ES-I3 (cell line): ENCODE data around the gene FRMD4A.
A peak's percentile ranks its signal among the peaks of the same experiment; 100 is the strongest.
"Not testable (repeated sequence)": the region's sequence is repeated elsewhere in the genome, so short reads cannot be mapped to it uniquely, and the experiment has no call there.

Source experiments
- H3K36me3 ChIP-seq: 2 replicates; pipeline ENCODE4 v1.6.1; 2013; ENCODE audit warnings: mild to moderate bottlenecking, low read length, control low read depth, moderate library complexity; ENCODE audit not compliant: insufficient read depth
- H3K4me1 ChIP-seq: 2 replicates; pipeline ENCODE4 v1.6.1; 2013; ENCODE audit warnings: mild to moderate bottlenecking, control low read depth, low read length; ENCODE audit not compliant: insufficient read depth
- H3K9ac ChIP-seq: 2 replicates; pipeline ENCODE4 v1.6.1; 2013; ENCODE audit warnings: low read depth, mild to moderate bottlenecking, low read length, moderate library complexity
- H3K9me3 ChIP-seq: 2 replicates; pipeline ENCODE4 v1.6.1; 2013; ENCODE audit warnings: mild to moderate bottlenecking, low read length, moderate library complexity; ENCODE audit not compliant: control insufficient read depth, insufficient read depth

FRMD4A gene

DNA sequence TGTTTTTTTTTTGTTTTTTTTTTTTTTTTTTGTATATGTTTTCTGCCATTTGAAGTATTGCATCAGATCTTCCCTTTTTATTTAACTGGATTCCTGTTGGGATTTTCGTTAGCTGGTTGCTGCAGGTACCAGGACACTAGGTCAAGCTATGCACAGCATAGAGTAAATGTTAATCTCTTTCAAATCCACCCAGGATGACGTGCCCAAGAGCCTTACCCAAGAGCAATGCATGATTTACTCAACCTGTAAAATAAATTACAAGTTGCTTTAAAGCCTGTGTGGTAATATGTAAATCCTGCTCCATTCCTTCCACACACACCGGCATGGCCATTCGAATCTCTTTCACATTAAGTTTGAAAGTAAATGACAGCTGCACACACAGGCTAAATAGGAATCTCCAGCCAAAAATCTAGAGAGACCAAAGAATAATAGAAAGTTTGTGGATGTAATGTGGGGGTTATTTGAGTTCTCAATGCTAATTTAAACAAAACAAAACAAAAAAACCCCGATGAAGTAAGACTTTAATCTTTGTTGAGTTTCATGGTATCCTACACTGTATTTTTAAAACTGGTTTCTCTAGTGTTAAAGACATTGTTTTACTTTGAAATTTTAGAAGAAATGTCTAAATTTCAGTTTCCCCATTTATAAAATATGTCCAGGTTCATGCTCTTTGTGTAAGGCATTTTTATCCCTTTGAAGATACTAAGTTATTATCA lies 167.9 kb downstream of the FRMD4A start:
- Histone ChIP-seq H3K4me1 (peaks cover 18% of the 10 kb centered on the region), H3K9ac (no peak overlapping the region), H3K36me3 (no peaks in the 10 kb centered on the region), H3K9me3 (no peaks in the 10 kb centered on the region)

GRCh38 chr10:14162061-14162460 lies 168.7 kb downstream of the FRMD4A start:
- Histone ChIP-seq H3K9me3 (no peaks in the 10 kb centered on the region), H3K36me3 (no peaks in the 10 kb centered on the region), H3K9ac (no peak overlapping the region), H3K4me1 (peaks cover 18% of the 10 kb centered on the region)

GRCh38 chr10:14160299-14160698 lies 170.4 kb downstream of the FRMD4A start:
- Histone ChIP-seq H3K9me3 (no peaks in the 10 kb centered on the region), H3K36me3 (no peaks in the 10 kb centered on the region), H3K9ac (no peak overlapping the region), H3K4me1 (peaks cover 18% of the 10 kb centered on the region)

DNA sequence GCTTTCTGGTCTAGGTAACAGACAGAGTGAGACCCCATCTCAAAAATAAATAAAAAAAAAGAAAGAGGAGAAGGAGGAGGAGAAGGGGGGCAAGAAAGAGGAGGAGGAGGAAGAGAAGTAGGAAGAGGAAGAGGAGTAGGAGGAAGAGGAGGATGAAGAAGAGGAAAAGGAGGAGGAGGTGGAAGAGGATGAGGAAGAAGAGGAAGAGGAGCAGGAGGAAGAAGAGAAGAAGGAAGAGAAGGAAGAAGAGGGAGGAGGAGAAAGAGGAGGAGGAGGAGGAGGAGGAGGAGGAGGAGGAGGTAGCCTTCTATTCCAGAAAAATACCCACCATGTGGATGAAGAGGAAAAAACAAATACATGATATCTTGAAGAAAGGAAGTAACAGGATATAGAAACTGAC lies 172.1 kb downstream of the FRMD4A start:
- H3K9ac ChIP-seq, result no peak overlapping the region
- H3K36me3 ChIP-seq, result no peaks in the 10 kb centered on the region
- peaks cover 14% of the 10 kb centered on the region for H3K4me1 ChIP-seq
- no peaks in the 10 kb centered on the region for H3K9me3 ChIP-seq

DNA sequence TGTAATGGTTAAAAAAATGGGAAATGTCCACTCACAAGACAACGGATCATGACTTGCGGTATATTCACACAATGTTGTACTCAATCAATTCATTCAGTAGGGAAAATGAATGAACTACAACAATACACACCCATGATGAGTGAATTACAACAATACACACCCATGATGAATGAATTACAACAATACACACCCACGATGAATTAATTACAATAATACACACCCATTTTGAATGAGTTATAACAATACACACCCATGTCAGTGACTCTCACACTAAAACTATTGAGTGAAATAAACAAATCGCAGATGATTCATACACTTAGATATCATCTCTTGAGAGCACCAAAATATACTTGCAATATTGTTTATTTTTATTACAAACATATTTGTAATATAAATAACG lies 174.6 kb downstream of the FRMD4A start:
- H3K36me3 ChIP-seq, result no peaks in the 10 kb centered on the region
- no peak overlapping the region for H3K9ac ChIP-seq
- H3K4me1 ChIP-seq, result no peaks in the 10 kb centered on the region
- H3K9me3 ChIP-seq, result no peaks in the 10 kb centered on the region

DNA sequence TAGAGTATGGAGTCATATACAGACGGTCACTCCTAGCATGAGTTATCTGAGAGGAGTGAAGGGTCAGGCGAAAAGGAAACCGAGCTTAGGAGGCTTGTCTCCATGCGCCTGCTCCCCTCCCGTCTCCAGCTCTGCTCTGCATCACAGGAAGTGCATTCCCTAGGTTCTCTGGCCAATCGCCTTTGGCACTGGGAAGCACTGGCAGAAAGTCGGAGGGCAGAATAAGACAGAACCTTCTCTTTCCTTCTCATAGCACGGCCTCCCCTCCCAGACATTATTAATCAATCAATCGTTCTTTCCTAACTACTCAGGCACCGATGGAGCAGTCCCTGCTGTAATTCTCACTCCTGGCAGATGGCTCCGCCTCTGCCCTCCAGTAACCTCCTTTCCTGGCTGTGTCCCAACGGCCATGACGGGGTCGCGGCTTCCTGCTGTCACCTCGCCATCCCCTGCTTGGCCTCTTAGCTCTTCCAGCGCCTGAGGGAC lies 177.1 kb downstream of the FRMD4A start:
- H3K4me1 ChIP-seq, result no peaks in the 10 kb centered on the region
- H3K36me3 ChIP-seq, result no peaks in the 10 kb centered on the region
- no peaks in the 10 kb centered on the region for H3K9me3 ChIP-seq
- H3K9ac ChIP-seq, result peak overlapping the region; percentile 32; the same call in 1 of the 2 replicates

GRCh38 chr10:14151571-14151970 lies 179.2 kb downstream of the FRMD4A start:
- Histone ChIP-seq H3K4me1 (no peaks in the 10 kb centered on the region), H3K9me3 (no peaks in the 10 kb centered on the region), H3K9ac (no peak overlapping the region), H3K36me3 (no peaks in the 10 kb centered on the region)

DNA sequence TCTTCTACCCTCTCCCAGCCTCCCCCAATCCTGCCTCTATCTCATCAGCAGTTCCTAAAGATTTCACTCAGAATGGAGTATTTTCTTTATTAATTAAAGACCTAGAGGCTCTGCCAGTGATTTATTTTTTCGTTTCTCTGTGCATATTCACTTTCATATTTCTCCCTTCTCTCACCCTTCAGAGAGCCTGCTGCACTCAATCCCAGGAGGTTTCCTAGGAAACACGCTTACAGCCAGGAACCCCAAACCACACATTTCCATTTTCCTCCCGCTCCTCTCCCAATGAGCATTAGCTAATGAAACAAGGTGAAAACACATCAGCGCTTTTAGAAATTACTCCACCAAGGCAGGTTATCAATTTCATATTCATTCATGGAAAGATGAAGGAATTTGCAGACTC lies 180.2 kb downstream of the FRMD4A start:
- Histone ChIP-seq H3K9ac (no peak overlapping the region), H3K9me3 (no peaks in the 10 kb centered on the region), H3K4me1 (no peaks in the 10 kb centered on the region), H3K36me3 (no peaks in the 10 kb centered on the region)

DNA sequence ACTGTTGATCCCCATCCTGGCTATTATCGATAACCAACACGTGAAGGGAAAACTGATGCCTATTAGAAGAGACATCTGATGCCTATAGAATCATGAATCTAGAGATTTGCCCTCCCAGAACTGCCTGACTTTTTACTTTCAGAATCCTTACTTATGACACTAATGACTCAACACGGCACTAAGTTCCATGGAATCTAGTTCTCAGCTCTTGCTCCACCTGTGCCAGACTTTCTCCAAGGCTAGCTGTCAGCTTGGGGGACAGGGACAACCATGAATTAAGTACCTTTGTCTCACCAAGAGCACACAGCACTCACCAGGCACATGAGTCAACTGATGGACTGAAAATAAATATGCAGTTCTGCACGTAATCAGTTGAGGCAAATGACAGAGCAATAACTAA lies 184.2 kb downstream of the FRMD4A start:
- no peaks in the 10 kb centered on the region for H3K4me1 ChIP-seq

DNA sequence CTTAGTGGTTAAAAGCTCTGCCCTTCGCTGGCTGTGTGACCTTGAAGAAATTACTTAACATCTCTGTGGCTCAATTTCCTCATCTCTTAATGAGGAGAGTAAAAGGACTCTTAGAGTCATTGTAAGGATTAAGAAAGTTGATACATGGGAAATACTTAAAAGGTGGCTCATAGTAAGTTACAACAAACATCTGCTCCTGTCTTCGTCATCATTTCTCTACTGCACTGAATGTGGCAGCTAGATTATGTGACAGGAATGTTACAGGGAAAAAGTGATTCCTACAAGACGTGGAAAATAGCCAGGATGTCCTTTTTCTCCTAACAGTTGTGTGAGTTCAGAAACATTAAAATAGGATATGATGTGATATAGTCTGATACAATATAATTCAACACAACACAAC lies 184.7 kb downstream of the FRMD4A start:
- no peak overlapping the region for H3K9ac ChIP-seq
- H3K9me3 ChIP-seq, result no peaks in the 10 kb centered on the region
- H3K36me3 ChIP-seq, result no peaks in the 10 kb centered on the region
- H3K4me1 ChIP-seq, result no peaks in the 10 kb centered on the region

More for the DNA sequence above, 184.2 kb downstream of the FRMD4A start:
- no peaks in the 10 kb centered on the region for H3K9me3 ChIP-seq
- H3K9ac ChIP-seq, result no peak overlapping the region
- H3K36me3 ChIP-seq, result no peaks in the 10 kb centered on the region

DNA sequence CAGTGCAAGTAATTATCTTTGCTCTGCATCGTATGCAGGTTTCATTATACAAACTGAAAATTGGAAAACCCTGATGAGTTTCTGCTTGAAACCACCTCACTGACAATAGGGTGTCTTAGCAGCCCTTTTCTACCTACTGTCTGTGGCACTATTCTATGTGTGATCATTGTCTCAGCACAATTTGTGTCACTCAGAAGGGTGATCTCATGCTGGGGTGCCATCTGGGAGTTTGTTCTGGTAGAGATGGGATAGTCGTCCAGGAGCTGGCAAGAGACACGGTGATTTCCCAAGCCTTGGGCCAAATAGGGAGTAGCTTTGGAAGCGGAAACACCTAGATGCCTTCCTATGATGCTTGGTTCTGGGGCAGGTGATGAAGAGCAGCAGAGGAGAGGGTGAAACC lies 186.3 kb downstream of the FRMD4A start:
- Histone ChIP-seq H3K9me3 (no peaks in the 10 kb centered on the region), H3K9ac (no peak overlapping the region), H3K36me3 (no peaks in the 10 kb centered on the region), H3K4me1 (no peaks in the 10 kb centered on the region)

DNA sequence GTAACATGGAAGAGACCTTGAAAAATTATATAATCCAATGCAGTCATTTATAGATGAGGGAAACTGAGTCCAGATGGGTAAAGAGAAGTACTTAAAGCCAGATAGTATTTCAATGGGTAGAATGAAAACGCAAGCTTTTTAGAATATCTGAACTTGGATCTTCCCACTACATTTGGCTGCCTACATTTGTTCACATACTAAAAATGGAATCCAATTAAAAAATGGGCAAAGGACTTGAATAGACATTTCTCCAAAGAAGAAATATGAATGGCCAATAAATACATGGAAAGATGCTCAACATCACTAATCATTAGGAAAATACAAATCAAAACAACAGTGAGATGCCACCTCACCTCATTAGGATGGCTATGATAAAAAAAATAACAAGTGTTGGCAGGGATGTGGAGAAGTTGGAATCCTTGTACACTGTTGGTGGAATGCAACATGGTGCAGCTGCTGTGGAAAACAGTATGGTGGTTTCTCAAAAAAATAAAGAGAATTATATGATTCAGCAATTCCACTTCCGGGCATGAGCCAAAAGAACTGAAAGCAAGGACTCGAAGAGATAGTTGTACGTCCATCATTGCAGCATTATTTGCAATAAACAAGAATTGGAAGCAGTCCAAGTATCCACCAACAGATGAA lies 188.0 kb downstream of the FRMD4A start:
- H3K36me3 ChIP-seq, result no peaks in the 10 kb centered on the region
- H3K9ac ChIP-seq, result no peak overlapping the region
- H3K9me3 ChIP-seq, result no peaks in the 10 kb centered on the region
- H3K4me1 ChIP-seq, result no peaks in the 10 kb centered on the region

DNA sequence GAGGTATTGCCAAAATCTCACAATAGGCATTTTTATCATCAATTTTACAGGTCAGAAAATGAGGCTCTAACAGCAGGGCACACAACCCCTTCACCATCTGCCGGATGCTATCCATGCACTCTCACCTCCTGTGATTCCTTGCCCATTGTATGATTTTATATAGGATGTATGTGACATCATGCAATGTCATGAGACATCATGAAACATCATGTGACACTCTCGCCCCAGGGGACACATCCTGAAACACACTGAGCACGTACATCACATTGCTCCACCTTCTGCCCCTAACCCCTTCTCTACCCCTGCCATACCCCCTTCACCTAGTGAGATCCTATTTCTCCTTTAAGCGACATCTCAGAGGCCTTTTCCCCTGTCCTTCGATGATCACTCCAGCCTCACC lies 189.4 kb downstream of the FRMD4A start:
- H3K9me3 ChIP-seq, result no peaks in the 10 kb centered on the region
- H3K36me3 ChIP-seq, result no peaks in the 10 kb centered on the region
- no peaks in the 10 kb centered on the region for H3K4me1 ChIP-seq
- no peak overlapping the region for H3K9ac ChIP-seq

DNA sequence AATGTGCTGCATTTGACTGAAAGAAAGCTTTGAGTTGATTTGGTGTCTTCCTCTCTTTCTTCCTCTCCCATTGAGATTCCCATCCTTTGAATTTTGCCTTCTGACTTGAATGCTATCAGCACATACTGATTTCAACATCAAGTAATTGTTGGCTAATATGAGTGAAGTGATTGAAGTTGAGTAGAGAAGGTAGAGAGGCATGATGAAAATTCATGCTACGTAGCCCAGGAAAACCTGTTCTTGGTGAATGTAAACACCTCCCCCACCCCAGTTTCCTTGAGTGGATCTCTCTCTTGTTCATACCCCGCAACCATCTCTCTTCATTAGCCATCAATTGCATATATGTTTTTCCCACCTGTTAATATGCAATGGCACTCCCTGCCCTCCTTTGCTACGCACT lies 193.3 kb downstream of the FRMD4A start:
- Histone ChIP-seq H3K9me3 (no peaks in the 10 kb centered on the region), H3K4me1 (no peaks in the 10 kb centered on the region), H3K9ac (no peak overlapping the region), H3K36me3 (no peaks in the 10 kb centered on the region)

DNA sequence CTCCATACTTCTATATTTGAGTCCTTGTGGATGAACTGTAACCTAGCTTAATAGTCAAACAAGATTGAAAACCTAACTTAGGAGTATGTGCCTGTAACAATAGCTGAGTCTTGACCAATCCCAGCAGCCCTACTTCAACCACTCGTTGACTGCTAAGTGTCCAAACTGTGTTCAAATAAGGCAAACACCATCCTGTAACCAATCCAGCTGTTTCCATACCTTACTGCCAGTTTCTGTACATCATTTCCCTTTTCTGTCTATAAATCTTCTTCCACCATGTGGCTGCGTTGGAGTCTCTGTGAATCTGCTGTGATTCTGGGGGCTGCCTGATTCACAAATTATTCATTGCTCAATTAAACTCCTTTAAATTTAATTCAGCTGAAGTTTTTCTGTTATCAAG lies 195.5 kb downstream of the FRMD4A start:
- H3K9me3 ChIP-seq, H3K9ac ChIP-seq, H3K4me1 ChIP-seq, H3K36me3 ChIP-seq: not testable (repeated sequence)
